GM19351 (cell line): ENCODE measurements around the gene HEPACAM2.
A peak's percentile ranks its signal among the peaks of the same experiment; 100 is the strongest.

Source experiments
- ATAC-seq: cut with Tn5 transposase; IDR thresholded peaks from one replicate; pipeline ENCODE4 v1.9.1; 2021; ENCODE audit warnings: mild to moderate bottlenecking, moderate library complexity; ENCODE audit not compliant: unreplicated experiment

Gene HEPACAM2

DNA sequence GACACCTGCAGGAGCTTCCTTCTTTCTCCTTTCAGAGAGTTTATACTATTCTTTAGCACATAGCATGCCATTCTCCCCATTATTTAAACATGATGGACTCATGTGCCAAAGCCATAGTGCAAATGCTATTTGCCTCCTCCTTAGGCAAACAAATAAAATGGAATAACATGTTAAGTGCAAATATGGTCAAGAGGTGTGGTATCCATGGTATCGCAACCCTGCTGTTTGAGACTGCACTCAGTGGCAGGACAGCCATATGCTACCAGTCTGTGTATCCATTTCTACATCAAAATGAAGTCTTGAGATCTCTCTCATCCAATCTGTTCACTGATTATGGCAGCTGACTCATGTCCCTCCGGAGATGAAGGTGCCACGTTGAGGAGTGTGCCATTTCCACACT lies 22.8 kb downstream of the HEPACAM2 start:
- no peak for ATAC-seq

DNA sequence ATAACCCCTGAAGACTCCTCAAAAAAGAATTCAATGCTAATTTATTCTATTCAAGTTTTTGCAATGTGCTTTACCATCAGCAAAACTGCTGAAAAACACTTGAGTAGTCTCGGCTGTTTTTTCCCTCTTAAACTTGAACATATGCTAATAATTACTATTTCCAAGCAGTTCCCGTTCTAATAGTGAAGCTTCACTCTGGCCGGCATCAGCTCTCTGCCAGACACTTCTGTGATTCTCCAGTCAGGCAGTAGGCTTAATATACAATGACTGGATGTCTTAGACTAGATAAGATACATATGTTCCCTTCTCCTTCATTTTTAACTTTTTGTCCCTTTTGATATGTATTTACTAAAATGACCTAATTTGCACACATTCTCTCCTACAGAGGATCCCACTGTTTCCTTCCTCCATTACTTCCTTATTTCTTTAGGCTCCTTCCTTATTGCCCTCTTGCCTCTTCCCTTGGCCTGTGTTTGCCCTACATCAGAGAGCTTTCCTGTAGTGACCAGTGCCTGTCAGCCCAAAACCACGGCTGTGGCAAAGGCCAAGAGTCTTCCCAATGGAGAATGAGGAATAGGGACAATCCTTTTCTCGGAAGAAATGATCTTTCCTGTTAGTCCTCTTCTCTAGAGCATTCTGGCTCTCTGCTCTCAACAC lies 23.5 kb downstream of the HEPACAM2 start:
- no peak for ATAC-seq

DNA sequence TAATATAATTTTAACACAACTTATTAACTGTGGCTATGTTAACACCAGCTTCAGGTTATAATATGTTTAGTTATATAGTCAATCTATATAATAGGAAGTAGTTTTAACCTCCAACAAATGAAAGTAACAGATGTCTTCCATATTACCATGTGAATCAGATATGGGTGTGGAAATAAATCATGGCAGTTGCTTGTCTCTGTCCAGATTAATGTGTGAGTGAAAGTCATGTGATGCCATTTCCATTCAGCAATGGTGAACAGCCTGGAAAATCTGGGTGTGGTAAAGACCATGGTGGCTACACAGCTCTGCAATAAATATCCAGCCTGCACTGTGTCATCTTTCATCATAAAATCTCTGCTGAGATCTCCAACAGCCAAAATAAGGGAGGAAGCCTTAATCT lies 27.8 kb downstream of the HEPACAM2 start:
- ATAC-seq, result no peak

DNA sequence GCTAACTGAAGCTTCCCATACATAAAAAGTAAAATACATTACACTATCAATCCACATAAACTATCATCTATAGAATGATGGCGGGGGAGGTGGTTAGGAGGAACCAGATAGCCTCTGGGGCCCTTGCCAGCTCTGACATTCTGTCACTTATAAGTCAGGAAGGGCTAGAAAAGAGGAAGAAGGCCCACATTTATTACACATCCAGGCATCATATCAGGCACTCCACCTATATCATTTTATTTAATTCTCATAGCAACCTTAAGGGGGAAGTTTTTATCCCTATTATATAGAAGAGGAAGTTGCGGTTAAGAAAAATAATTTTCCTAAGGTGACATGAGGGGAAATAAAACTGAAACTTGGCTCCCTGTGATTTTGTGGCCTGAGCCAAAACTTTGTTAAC lies 29.9 kb downstream of the HEPACAM2 start:
- ATAC-seq, result no peak

DNA sequence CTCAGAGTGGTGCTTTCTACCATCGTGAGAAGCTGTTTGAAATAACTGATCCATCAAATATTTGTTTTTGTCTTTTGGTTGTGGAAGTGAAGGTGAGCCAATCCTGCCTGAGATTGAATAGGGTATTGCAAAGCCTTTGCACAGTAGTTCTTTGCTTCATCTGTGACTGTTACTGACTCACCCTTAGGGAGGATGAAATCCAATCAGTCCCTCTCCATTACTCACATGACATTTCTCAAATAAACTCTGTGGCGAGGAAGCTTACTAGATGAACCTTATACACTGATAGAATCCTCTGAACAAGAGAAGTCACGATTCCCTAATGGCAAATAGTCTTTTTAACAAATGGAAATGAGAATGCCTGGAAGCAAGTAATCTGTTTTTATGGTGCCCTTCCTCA lies 31.9 kb downstream of the HEPACAM2 start:
- ATAC-seq, result no peak

DNA sequence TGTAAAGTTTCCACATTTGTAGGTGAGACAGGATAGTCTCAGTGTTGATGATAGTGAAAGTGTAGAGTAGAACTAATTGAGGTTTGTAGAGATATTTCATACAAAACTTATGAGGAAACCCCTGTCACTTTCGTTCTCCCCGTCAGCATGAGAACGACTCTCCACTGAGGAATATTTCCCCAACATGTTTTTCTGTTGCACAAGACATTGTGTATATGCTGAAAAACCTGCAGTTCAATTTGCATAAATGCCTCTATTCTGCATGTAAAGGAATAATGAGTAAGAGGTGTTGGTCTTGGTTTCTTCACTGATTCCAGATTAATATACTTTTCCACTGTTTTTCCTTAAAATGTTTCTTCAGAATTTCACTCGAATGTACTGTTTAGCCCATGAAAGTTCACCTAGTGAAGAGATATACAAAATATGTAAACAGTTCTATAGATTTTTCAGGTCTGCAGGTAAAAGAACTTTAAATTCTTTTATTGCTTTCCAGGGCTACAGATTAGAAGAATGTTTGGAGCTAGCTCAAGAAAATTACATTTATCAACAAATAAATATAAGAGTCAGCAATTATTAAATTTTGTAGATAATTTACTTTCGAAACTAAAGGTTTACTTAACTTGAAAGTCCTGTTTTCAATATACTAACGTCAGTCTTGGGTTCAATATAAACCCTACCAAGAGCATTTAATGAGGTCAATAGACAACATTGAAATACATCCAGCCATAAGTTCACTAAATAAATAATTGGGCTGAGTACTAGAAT lies 37.2 kb downstream of the HEPACAM2 start:
- ATAC-seq, result no peak

DNA sequence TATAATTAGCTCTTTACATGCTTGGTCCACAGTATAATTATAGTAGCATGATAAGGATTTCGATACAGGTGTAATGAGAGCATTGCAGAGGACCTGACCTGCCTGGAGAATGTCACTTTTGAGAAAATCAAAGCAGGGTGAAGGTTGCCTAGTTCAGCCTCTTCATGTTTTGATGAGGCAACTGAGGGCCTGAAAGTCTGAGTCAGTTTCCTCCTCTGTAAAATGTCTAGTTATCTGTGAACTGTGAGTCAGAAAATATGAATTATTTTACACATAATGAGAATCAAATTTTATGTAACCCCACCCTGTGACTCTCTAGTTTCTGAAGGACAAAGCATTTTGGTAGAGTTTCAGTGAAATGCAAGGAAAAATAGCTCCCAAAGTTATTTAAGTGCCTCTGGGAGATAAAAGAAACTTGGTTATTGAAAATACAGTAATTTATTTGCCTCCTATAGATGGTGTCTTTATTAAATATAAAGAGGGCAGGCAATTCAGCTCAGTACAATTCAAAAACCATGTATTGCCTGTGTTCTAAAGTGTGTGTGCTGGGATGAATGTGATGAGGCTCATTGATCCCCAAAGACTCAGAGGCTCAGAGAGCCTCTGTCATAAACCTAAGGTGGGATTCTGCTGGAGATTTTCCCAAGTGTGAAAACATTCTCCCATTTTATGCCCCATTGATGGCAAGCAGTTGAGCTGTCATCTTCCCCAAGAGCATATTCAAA lies 40.8 kb downstream of the HEPACAM2 start:
- ATAC-seq, result no peak

DNA sequence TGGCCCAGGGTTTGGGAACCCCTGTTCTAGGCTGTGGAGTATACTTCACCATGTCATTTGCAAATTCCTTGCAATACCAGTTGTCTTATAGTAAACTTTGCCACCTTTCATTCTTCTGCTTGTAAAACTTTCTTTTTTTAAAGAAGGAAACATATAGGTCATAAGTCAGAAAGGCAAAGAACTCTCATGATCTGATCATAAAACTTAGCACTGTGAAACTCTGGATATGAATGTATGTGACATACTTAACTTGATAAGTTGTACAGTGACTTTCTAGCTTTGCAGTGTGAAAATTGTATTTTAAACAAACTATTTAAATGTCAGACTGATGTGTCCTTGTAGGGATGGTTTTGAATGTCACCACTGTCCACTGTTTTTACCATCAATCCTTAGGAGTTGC lies 47.1 kb downstream of the HEPACAM2 start:
- ATAC-seq, result no peak

DNA sequence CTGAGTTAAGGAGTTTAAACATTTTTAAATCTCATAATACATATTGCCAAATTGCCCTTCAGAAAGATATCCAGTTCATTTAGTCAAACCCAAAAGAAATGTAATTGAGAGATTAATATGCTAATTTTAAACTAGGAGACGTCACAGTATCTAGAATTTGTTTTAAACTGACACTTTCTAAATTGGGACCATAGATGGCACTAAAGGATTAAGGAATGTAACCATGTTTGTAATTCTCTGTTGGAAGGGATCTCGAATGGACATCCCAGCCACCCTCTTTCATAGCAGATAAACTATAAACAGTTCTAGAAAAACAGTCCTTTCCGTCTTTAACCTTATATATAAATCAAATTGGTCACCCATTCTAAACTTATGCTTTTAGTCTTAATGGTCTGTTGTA lies 48.1 kb downstream of the HEPACAM2 start:
- ATAC-seq, result no peak

DNA sequence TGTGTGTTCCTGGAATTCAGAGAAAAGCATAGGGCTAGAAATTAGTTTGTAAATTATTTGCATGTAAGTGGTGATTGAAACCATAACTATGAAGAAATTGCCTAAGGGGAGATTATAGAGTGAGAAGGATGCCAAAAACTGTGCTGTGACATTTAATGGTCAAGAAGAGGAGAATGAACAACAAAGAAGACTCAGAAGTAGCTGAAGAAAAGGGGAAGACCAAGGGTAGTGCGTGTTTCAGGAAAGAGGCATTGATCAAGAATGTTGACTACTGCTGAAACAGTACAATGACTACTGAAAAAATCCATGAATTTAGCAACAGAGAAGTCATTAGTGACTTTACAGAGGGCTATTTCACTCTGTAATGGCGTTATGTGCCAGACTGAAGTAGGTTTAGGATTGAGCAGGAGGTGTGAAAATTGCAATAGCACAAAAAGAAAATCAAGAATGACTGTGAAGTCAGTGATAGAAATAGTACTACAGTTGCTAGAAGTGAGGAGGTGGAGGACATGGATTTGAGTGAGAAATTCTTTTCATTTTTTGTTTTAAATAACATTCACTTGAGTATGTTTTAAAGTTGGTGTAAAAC lies 49.2 kb downstream of the HEPACAM2 start:
- ATAC-seq, result no peak

DNA sequence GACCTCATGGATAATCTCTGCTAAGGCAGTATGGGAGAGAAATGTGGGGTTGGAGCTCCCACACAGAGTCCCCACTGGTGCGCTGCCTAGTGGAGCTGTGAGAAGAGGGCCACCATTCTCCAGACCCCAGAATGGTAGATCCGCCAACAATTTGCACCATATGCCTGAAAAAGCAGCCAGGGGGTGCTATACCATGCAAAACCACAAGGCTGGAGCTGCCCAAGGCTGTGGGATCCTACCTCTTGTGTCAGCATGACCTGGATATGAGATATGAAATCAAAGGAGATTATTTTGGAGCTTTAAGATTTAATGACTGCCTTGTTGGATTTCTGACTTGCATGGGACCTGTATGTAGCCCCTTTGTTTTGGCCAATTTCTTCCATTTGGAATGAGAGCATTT lies 51.0 kb downstream of the HEPACAM2 start:
- no peak for ATAC-seq

DNA sequence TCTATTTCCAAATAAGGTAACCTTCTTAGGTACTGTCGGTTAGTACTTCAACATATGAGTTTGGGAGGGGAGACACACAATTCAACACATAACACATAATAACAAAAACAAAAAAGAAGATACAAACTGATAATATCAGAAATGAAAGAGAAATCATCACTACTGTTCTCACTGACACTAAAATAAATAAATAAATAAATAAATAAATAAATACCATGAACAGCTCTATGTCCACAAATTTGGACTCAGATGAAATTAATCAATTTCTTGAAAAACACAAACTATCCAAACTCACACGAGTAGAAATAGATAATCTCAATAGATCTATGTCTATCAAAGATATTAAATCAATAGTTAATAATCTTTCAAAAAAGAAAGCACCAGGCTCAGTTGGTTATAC lies 53.6 kb downstream of the HEPACAM2 start:
- ATAC-seq, result no peak

DNA sequence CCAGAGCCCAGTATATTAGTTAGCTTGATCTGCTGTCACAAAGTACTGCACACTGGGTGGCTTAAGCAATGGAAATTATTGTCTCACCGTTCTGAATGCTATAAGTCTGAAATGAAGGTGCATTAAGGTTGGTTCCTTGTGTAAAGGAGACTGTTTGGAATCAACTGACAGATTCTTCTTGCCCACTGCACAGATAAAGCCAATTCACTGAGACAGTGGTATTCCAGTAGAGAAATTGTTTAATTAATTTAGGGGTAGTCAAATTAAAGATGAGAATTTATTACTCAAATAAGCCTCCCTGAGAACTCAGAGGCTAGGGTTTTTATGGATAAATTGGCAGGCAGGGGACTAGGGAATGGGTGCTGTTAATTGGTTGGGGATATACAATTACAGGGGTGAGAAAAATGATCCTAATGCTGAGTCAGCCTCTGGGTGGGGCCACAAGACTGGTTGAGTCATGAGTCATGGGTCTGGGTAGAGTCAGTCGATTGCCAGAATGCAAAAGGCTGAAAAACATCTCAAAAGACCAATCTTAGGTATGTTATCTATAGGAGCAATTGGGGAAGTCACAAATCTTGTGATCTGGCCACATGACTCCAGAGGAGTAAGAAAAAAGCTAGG lies 54.6 kb downstream of the HEPACAM2 start:
- no peak for ATAC-seq

DNA sequence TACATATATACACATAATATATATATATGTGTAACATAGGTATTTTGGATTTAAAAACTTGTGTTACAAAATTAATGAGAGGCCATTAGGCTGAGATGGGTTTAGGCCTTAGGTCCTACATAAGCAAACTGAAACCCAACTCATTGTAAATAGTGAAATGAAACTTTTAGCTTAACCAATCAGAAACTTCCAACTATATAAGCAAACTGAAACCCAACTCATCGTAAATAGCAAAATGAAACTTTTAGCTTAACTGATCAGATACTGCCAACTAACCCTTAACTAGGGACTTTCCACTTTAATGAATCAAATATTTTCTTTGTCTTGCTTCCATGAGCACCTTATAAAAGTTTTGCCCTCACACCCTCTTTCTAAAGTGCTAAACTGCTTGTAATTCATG lies 60.8 kb downstream of the HEPACAM2 start:
- ATAC-seq, result peak; percentile 100

DNA sequence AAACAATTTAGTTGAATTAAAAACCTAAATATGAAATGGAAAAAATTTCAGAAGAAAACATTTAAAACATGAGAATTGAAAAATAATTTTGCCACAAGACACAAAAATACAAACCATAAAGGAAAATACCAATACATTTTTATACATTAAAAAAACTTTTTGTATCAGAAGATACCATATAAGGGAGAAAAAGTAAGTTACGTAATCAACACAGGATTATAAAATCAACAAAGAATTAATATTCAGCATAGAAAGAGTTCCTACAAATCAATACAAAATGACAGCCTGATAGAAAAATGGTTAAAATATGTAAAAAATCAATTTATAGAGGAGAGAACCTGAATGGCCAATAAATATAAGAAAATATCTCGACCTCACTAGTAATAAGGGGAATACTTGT lies 61.5 kb downstream of the HEPACAM2 start:
- ATAC-seq, result no peak

DNA sequence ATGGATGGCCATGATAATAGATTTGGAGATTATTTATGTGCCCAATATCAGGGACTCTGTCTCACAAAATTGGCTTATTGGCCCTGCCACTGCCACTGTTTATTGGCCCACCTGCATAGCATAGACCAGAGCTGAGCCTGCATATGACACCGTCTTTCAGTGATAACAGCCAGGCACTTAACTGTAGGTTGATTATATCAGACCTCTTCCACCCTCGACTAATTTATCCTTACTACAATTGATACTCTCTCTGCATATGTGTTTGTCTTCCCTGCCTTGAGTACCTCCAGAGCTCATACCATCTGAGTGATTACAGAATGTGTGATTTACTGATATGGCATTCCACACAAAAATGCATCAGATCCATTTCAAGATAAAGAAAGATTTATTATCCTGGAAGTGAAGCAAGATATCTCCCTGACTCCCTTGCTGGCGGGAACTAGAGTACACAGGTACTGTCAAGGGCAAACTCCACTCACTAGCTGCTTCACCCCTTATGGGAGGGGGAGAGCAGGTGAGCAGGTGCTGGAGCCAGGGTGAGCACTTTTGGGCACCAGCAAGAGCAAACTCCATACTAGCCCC lies 65.0 kb downstream of the HEPACAM2 start:
- ATAC-seq, result no peak

DNA sequence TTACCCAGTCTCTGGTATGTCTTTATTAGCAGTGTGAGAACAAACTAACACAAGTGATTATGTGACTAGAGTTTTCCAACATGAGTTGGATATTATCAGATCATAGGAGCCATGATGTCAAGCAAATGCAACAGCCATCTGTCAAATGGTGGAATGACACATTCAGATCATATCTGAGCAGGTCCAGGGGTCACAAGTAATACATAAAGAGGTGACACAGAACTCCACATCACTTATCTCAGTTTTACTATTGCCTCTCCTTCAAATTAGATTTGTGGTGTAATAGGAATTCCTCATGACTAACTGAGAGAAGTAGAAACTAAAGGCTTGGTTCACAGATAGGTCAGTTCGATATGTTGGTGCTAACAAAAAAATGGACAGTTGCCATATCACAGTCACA lies 65.9 kb downstream of the HEPACAM2 start:
- no peak for ATAC-seq

DNA sequence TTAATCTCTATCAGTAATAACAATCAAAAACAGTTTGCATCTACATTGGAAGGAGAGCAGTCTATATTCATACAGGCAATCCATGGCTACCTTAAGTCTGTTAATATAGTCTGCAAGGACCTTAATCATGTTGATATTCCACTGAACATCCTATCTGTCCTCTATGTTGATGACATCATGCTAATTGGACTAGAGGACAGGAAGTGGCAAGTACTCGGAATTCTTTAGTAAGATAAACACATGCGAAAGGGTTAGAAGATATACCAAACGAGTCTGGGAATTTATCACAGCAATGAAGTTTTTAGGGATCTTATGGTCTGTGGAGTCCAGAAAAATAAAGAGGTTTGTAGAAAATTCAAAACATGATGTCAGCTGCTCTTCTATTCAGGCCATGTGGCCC lies 66.8 kb downstream of the HEPACAM2 start:
- no peak for ATAC-seq

DNA sequence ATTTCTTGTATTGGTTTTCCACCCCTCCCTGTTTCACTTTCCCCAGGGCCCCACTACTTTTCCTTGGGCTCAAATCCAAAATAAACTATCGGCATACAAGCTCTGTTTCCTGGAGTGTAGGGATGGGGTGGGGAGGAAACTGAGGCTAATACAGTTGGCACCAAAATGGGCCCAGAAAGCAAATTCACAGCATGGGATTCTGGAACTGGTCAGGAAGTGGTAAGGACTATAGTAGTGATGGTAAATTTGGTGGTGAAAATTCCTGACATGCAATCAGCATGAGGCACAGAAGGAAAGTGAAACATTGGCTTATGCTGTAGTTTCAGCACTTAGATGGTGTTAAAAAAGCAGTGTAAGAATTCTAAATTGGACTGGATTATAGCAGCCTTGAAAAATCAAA lies 69.4 kb downstream of the HEPACAM2 start:
- ATAC-seq, result no peak

DNA sequence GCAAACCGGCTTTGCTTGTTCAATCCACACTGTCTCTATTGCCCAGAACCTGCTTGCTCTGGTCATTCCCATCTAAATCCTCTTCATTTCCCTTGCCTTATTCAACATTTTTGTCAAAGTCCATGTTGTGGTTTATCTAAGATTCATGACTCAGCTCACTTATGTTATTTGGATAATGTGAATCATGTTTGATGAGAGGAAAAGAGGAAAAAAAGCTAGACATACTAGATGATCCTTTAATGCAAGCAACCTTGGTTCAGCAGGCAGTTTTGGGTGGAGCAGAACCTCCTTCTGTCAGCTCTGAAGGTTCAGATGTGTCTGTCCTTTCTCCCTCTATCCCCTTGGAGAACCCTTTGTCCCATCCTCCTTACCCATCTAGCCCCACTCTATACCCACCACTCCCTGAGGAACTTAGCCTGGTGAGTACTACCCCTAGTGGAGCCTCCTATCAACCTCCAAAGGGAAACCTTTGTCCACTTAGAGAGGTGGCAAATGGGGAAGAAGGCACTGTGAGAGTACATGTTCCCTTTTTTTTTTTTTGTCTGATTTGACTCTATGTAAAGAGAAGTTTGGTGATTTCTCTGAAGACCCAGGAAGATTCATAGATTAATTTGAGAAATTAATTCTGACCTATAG lies 76.0 kb downstream of the HEPACAM2 start:
- ATAC-seq, result no peak
